ENCODE measurements around the gene CCBE1. TPM values are rescaled to one million over a fixed set of nuclear protein-coding genes. Genes with fewer than 3 reads are reported as not detected.
A peak's percentile ranks its signal among the peaks of the same experiment; 100 is the strongest.

The CCBE1 gene
- total RNA-seq, 1 experiment from 2014 or later = 28.9 TPM

DNA sequence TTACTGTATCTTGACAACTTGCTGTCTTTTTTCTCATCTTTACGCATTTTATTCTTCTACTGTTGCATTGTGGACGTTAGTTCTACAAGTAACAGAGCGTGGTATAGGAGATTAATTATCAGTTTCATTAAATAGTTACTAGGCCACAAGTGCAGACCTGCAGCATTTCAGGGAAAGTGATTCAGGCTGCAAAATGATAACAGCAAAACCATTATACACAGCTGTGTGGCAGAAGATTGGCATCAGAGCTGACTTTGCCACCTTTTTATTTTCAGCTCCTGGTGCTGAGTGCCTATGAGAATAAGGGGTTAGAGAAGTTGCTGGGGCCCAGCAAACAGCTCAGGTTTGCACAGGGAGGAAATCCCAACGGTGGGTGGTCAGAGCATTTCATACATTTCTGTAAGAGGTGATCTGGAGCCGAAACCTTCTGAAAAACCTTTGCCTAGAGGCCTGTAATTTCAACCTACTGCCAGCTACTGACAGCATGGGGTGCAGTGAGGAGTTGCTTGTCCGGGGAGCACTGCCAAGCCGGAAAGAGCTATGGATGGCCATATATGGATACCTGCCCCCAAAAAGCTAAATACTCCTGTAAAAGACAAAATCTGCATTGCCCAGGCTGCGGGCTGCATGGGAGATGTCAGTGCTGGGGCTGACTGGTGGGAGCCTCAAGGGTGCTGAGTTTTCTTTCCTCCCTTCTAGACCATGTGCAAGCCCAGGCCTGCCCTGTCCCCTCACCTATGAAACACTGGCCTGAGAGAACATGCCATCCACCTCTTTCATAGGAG is 2.7 kb upstream of the CCBE1 start:
- Mint-ChIP-seq H3K27me3 (ENCODE audit: insufficient read depth, unreplicated experiment) (no peaks in the 10 kb centered on the region), H3K9me3 (ENCODE audit: unreplicated experiment) (no peaks in the 10 kb centered on the region), H3K36me3 (ENCODE audit: insufficient read depth, unreplicated experiment) (no peaks in the 10 kb centered on the region), H3K4me3 (ENCODE audit: unreplicated experiment) (peak overlapping the region; percentile 53), H3K27ac (ENCODE audit: low read depth, unreplicated experiment) (peak overlapping the region; percentile 98), H3K4me1 (ENCODE audit: insufficient read depth, unreplicated experiment) (peaks cover 43% of the 10 kb centered on the region)
- no TSS peak for BruUV-seq (replicated peaks)
- CTCF ChIA-PET = interaction anchor here (0.7 to 1.6 kb wide), 12 partner anchors 10 to 243 kb away, joined by 3 to 13 read pairs (median 4); no protein-coding TSS in a partner anchor
- peak; percentile 62 for DNase-seq (ENCODE audit: unreplicated experiment)
- POLR2A ChIA-PET = interaction anchor here (0.5 to 1.7 kb wide), 11 partner anchors 13 to 201 kb away, joined by 3 to 6 read pairs (median 4); no protein-coding TSS in a partner anchor
- TF ChIP-seq, protein P1, sequence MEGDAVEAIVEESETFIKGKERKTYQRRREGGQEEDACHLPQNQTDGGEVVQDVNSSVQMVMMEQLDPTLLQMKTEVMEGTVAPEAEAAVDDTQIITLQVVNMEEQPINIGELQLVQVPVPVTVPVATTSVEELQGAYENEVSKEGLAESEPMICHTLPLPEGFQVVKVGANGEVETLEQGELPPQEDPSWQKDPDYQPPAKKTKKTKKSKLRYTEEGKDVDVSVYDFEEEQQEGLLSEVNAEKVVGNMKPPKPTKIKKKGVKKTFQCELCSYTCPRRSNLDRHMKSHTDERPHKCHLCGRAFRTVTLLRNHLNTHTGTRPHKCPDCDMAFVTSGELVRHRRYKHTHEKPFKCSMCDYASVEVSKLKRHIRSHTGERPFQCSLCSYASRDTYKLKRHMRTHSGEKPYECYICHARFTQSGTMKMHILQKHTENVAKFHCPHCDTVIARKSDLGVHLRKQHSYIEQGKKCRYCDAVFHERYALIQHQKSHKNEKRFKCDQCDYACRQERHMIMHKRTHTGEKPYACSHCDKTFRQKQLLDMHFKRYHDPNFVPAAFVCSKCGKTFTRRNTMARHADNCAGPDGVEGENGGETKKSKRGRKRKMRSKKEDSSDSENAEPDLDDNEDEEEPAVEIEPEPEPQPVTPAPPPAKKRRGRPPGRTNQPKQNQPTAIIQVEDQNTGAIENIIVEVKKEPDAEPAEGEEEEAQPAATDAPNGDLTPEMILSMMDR (IDR thresholded peaks at IDR 0.05; ENCODE audit: unreplicated experiment) = no peak
- intact Hi-C loops (cut with micrococcal nuclease) = no loop called here

DNA sequence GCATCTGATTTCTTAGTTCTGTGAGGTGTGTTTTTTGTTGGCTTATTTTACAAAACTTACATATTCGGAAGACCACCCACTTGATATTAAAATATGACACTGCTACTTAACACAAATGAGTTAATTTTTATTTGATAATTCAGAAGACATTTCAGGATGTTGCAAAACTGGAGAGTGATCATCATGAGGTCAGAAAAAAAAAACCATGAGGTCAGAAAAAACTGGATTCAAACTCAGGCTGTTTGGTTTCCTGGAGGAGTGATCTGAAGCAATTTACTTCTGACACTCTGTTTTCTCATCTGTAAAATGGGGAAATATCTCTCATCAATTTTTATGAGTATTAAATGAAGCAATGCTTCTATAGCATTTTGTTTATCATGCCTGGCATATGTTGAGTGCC is 1.8 kb upstream of the CCBE1 start:
- no peak overlapping the region for H3K27ac Mint-ChIP-seq (ENCODE audit: low read depth, unreplicated experiment)
- ChIA-PET CTCF (interaction anchor here (0.6 to 1.6 kb wide), 5 partner anchors 9 to 1911 kb away, joined by 3 to 13 read pairs (median 4); no protein-coding TSS in a partner anchor), POLR2A (interaction anchor here (1.1 to 1.4 kb wide), 2 partner anchors 25 to 202 kb away, joined by 3 to 5 read pairs; no protein-coding TSS in a partner anchor)
- no peaks in the 10 kb centered on the region for H3K27me3 Mint-ChIP-seq (ENCODE audit: insufficient read depth, unreplicated experiment)
- intact Hi-C loops (cut with micrococcal nuclease) = no loop called here
- H3K4me3 Mint-ChIP-seq (ENCODE audit: unreplicated experiment) = no peak overlapping the region
- no peaks in the 10 kb centered on the region for H3K9me3 Mint-ChIP-seq (ENCODE audit: unreplicated experiment)
- H3K4me1 Mint-ChIP-seq (ENCODE audit: insufficient read depth, unreplicated experiment) = peaks cover 37% of the 10 kb centered on the region
- BruUV-seq (replicated peaks) = no TSS peak
- DNase-seq (ENCODE audit: unreplicated experiment) = no peak
- TF ChIP-seq, protein P1 (IDR thresholded peaks at IDR 0.05; ENCODE audit: unreplicated experiment) = no peak
- no peaks in the 10 kb centered on the region for H3K36me3 Mint-ChIP-seq (ENCODE audit: insufficient read depth, unreplicated experiment)

DNA sequence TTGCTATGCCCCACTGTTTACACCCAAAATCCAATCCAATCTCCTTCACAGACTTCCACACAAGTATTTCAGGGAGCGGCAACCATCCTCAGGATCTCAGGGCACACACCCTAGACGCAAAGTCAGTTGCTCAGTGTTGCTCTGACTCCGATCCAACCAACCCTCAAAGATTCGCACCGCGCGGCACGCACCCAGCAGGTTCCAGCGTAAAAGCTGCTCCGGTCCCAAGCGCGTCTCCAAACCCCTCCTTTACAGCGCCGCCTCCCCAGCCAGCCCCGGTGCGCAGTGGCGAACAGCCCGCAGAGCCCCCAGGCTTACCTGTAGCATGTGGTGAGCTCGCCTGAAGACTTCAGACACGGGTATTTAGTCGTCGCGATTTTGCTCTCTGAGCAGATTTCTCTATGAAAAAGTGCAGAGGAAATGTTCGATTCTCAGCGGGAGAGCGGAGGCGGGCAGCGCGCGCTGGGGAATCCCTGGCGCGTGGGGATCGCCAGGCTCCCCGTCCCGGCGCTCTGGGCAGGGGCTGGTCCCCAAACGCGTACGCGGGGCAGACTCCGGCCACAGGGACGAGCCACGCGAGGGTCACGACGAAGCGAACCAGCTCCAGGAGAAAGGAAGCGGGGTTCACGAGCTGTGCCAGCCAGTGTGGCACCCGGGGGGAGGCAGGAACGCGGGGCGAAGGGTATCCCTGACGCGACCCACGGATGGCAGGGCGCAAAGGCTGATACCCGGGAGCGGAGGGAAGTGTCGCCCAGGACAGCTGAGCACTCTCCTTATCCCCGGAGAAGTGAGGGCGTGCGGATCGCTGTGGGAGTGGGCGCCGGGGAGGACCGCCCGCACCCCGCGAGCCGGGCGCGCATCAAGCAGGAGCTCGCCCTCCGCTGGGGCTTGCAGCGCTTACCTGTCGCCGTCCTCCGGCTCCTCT is 650 bp downstream of the CCBE1 start:
- H3K27me3 Mint-ChIP-seq (ENCODE audit: insufficient read depth, unreplicated experiment) = no peaks in the 10 kb centered on the region
- DNase-seq (ENCODE audit: unreplicated experiment) = peak; percentile 51

More for the DNA sequence above, 650 bp downstream of the CCBE1 start:
- H3K27ac Mint-ChIP-seq (ENCODE audit: low read depth, unreplicated experiment) = peak overlapping the region; percentile 69
- BruUV-seq (replicated peaks) = TSS peak; percentile 28
- H3K9me3 Mint-ChIP-seq (ENCODE audit: unreplicated experiment) = no peaks in the 10 kb centered on the region
- intact Hi-C loops (cut with micrococcal nuclease) = loop anchor here (1.0 to 2.0 kb wide), 5 partner anchors 48 to 237 kb away; no protein-coding TSS in a partner anchor
- ChIA-PET POLR2A (interaction anchor here (0.5 to 1.7 kb wide), 14 partner anchors 7 to 237 kb away, joined by 3 to 17 read pairs (median 4); no protein-coding TSS in a partner anchor), CTCF (interaction anchor here (0.6 to 3.0 kb wide), 67 partner anchors 8 to 1138 kb away, joined by 3 to 76 read pairs (median 5); no protein-coding TSS in a partner anchor)
- TF ChIP-seq, protein P1 (IDR thresholded peaks at IDR 0.05; ENCODE audit: unreplicated experiment) = no peak
- no peaks in the 10 kb centered on the region for H3K36me3 Mint-ChIP-seq (ENCODE audit: insufficient read depth, unreplicated experiment)
- H3K4me3 Mint-ChIP-seq (ENCODE audit: unreplicated experiment) = peak overlapping the region; percentile 73
- H3K4me1 Mint-ChIP-seq (ENCODE audit: insufficient read depth, unreplicated experiment) = peaks cover 36% of the 10 kb centered on the region
